SK-N-SH treated with all-trans-retinoic acid at 6 μM for 48 hours (cell line): Measurements from ENCODE around the gene PTEN.

Source experiments
- ATAC-seq: fragments of 200-7000 bp; cut with Tn5 transposase; 3 replicates; pipeline ENCODE4 v1.9.1; 2020; ENCODE audit warnings: mild to moderate bottlenecking, moderate library complexity
- ARNTL ChIP-seq: fragments of 450-650 bp; formaldehyde crosslinking; IDR thresholded peaks from 2 replicates; pipeline ENCODE4 v1.5.0; 2020; ENCODE audit warnings: low read depth, mild to moderate bottlenecking, moderate library complexity, borderline replicate concordance
- BACH2 ChIP-seq: fragments of 250-450 bp; sonication (Bioruptor Pico); IDR thresholded peaks from 2 replicates; pipeline ENCODE4 v1.9.0; 2021; ENCODE audit warnings: mild to moderate bottlenecking, borderline replicate concordance
- CREB5 ChIP-seq: fragments of 250-450 bp; sonication (Bioruptor Pico); IDR thresholded peaks from 2 replicates; pipeline ENCODE4 v1.5.1; 2020; ENCODE audit warnings: low read depth, mild to moderate bottlenecking, moderate library complexity
- CSDC2 ChIP-seq: fragments of 250-450 bp; sonication (Bioruptor Pico); IDR thresholded peaks from 2 replicates; pipeline ENCODE4 v1.5.0; 2020; ENCODE audit warnings: mild to moderate bottlenecking, moderate library complexity
- CSRNP3 ChIP-seq: fragments of 250-450 bp; sonication (Bioruptor Pico); IDR thresholded peaks from 2 replicates; pipeline ENCODE4 v1.5.1; 2021; ENCODE audit warnings: mild to moderate bottlenecking, moderate library complexity
- ESRRG ChIP-seq: fragments of 250-450 bp; sonication (Bioruptor Pico); IDR thresholded peaks from 2 replicates; pipeline ENCODE4 v1.6.1; 2021; ENCODE audit warnings: mild to moderate bottlenecking
- GLIS3 ChIP-seq: fragments of 250-450 bp; sonication (Bioruptor Pico); IDR thresholded peaks from 2 replicates; pipeline ENCODE4 v1.5.0; 2020; ENCODE audit warnings: mild to moderate bottlenecking, moderate library complexity
- OSR1 ChIP-seq: fragments of 250-450 bp; sonication (Bioruptor Pico); IDR thresholded peaks from 2 replicates; pipeline ENCODE4 v1.8.0; 2022; ENCODE audit warnings: moderate library complexity, mild to moderate bottlenecking, inconsistent platforms
- PATZ1 ChIP-seq: fragments of 250-450 bp; sonication (Bioruptor Pico); IDR thresholded peaks from 2 replicates; pipeline ENCODE4 v1.8.0; 2020; ENCODE audit warnings: mild to moderate bottlenecking, moderate library complexity, borderline replicate concordance
- POU6F1 ChIP-seq: fragments of 250-450 bp; sonication (Bioruptor Pico); IDR thresholded peaks from 2 replicates; pipeline ENCODE4 v1.8.0; 2021; ENCODE audit warnings: low read depth, mild to moderate bottlenecking, moderate library complexity, borderline replicate concordance
- PPARA ChIP-seq: fragments of 250-450 bp; sonication (Bioruptor Pico); IDR thresholded peaks from 2 replicates; pipeline ENCODE4 v1.5.0; 2020; ENCODE audit warnings: mild to moderate bottlenecking, borderline replicate concordance
- RARB ChIP-seq: fragments of 250-450 bp; sonication (Bioruptor Pico); IDR thresholded peaks from 2 replicates; pipeline ENCODE4 v1.8.0; 2021; ENCODE audit warnings: mild to moderate bottlenecking, moderate library complexity
- SNAI2 ChIP-seq: fragments of 250-450 bp; sonication (Bioruptor Pico); IDR thresholded peaks from 2 replicates; pipeline ENCODE4 v1.5.0; 2020; ENCODE audit warnings: mild to moderate bottlenecking, moderate library complexity
- TCF4 ChIP-seq: fragments of 250-450 bp; sonication (Bioruptor Pico); IDR thresholded peaks from 2 replicates; pipeline ENCODE4 v1.8.0; 2021; ENCODE audit warnings: mild to moderate bottlenecking, moderate library complexity, borderline replicate concordance
- TOX ChIP-seq: fragments of 250-450 bp; sonication (Bioruptor Pico); IDR thresholded peaks from 2 replicates; pipeline ENCODE4 v1.8.0; 2021; ENCODE audit warnings: mild to moderate bottlenecking, moderate library complexity, borderline replicate concordance
- TSHZ2 ChIP-seq: fragments of 250-450 bp; sonication (Bioruptor Pico); IDR thresholded peaks from 2 replicates; pipeline ENCODE4 v1.5.0; 2020; ENCODE audit warnings: mild to moderate bottlenecking, moderate library complexity
- ZC3H10 ChIP-seq: fragments of 250-450 bp; sonication (Bioruptor Pico); IDR thresholded peaks from 2 replicates; pipeline ENCODE4 v1.5.1; 2021; ENCODE audit warnings: mild to moderate bottlenecking, moderate library complexity
- ZFP3 ChIP-seq: fragments of 250-450 bp; sonication (Bioruptor Pico); IDR thresholded peaks from 2 replicates; pipeline ENCODE4 v1.5.0; 2020; ENCODE audit warnings: mild to moderate bottlenecking, moderate library complexity
- ZFP30 ChIP-seq: fragments of 450-650 bp; formaldehyde crosslinking; IDR thresholded peaks from 2 replicates; pipeline ENCODE4 v1.5.0; 2022; ENCODE audit warnings: mild to moderate bottlenecking, moderate library complexity
- ZNF565 ChIP-seq: fragments of 450-650 bp; formaldehyde crosslinking; conservative IDR thresholded peaks from 2 replicates; pipeline ENCODE4 v1.5.0; 2020; ENCODE audit warnings: low read depth, mild to moderate bottlenecking, moderate library complexity
- ZNF70 ChIP-seq: fragments of 450-650 bp; formaldehyde crosslinking; IDR thresholded peaks from 2 replicates; pipeline ENCODE4 v1.5.0; 2020; ENCODE audit warnings: mild to moderate bottlenecking, moderate library complexity
- ZNF8 ChIP-seq: fragments of 450-650 bp; formaldehyde crosslinking; IDR thresholded peaks from 2 replicates; pipeline ENCODE4 v1.5.0; 2020; ENCODE audit warnings: mild to moderate bottlenecking, moderate library complexity

The PTEN gene

GRCh38 chr10:87974130-87974529 is 110.7 kb downstream of the PTEN start:
- ATAC-seq = no peak
- no peak for TF ChIP-seq TSHZ2 (CRISPR knock-in tag)
- TF ChIP-seq PPARA = no peak
- no peak for TF ChIP-seq POU6F1 (CRISPR knock-in tag)
- TF ChIP-seq CSDC2 = no peak
- TF ChIP-seq GLIS3 (CRISPR knock-in tag) = no peak
- no peak for TF ChIP-seq ZFP30
- TF ChIP-seq OSR1 (CRISPR knock-in tag) = no peak
- TF ChIP-seq ZC3H10 (CRISPR knock-in tag) = no peak
- TF ChIP-seq ZNF8 (CRISPR knock-in tag) = no peak
- TF ChIP-seq ZFP3 (CRISPR knock-in tag) = no peak
- TF ChIP-seq TOX (CRISPR knock-in tag) = no peak
- TF ChIP-seq CSRNP3 (CRISPR knock-in tag) = no peak
- TF ChIP-seq PATZ1 (CRISPR knock-in tag) = no peak
- TF ChIP-seq CREB5 (CRISPR knock-in tag) = no peak
- no peak for TF ChIP-seq ESRRG (CRISPR knock-in tag)

GRCh38 chr10:87974769-87975168 is 111.3 kb downstream of the PTEN start:
- TF ChIP-seq ZNF8 (CRISPR knock-in tag) (no peak), ZFP30 (no peak), ZNF70 (CRISPR knock-in tag) (no peak), TSHZ2 (CRISPR knock-in tag) (no peak), BACH2 (CRISPR knock-in tag) (no peak), TCF4 (CRISPR knock-in tag) (no peak), PATZ1 (CRISPR knock-in tag) (no peak), ESRRG (CRISPR knock-in tag) (no peak), CREB5 (CRISPR knock-in tag) (no peak), CSDC2 (no peak), ZC3H10 (CRISPR knock-in tag) (no peak), OSR1 (CRISPR knock-in tag) (no peak), SNAI2 (CRISPR knock-in tag) (no peak), POU6F1 (CRISPR knock-in tag) (no peak), ARNTL (CRISPR knock-in tag) (no peak), ZFP3 (CRISPR knock-in tag) (no peak), GLIS3 (CRISPR knock-in tag) (no peak), ZNF565 (CRISPR knock-in tag) (no peak), RARB (no peak)

More at GRCh38 chr10:87974769-87975168, 111.3 kb downstream of the PTEN start:
- no peak for ATAC-seq
